ENCODE measurements around the gene AKAP13. TPM values are rescaled to one million over a fixed set of nuclear protein-coding genes. Genes with fewer than 3 reads are reported as not detected.

The AKAP13 gene
- polyA plus RNA-seq, 1 of the 3 experiments (the other 2 are of a cell fraction) = 8.4 TPM

GRCh38 chr15:85394554-85395333 lies 14.3 kb downstream of the AKAP13 start:
- H3K4me2 ChIP-seq = peak overlapping the region; percentile 31; the same call in 1 of the 2 replicates
- TF ChIP-seq FOSL2 (IDR thresholded peaks at IDR 0.05; ENCODE audit: borderline replicate concordance, low read depth) = peak; percentile 18; the same call in 1 of the 2 replicates
- peak; percentile 15; the same call in 1 of the 2 replicates for TF ChIP-seq JUND (IDR thresholded peaks at IDR 0.05)
- TF ChIP-seq PBX3 (IDR thresholded peaks at IDR 0.05) = no peak
- ChIA-PET POLR2A (no interaction called here), CTCF (no interaction called here)
- WGBS (ENCODE audit: low lambda C conversion rate) = 81% methylated on average over 2 of the region's 2 CpGs
- no peak overlapping the region for H3K9ac ChIP-seq
- H3K79me2 ChIP-seq (ENCODE audit: insufficient read depth) = peaks cover 95% of the 10 kb centered on the region
- H3K27me3 ChIP-seq (ENCODE audit: insufficient read depth) = no peaks in the 10 kb centered on the region
- H3K9me2 ChIP-seq = no peaks in the 10 kb centered on the region
- no peak overlapping the region for H3K27ac ChIP-seq (ENCODE audit: low read depth in 2 of 2, low read length in 1 of 2)
- H4K20me1 ChIP-seq (ENCODE audit: insufficient read depth) = peaks cover 72% of the 10 kb centered on the region
- H2AFZ ChIP-seq (ENCODE audit: low read depth) = no peak overlapping the region
- H3K9me3 ChIP-seq = no peaks in the 10 kb centered on the region
- peaks cover 9 to 24% of the 10 kb centered on the region in 2 experiments; a peak in 3 of 4 replicates for H3K4me1 ChIP-seq (ENCODE audit: control insufficient read depth in 1 of 2, insufficient read depth in 2 of 2, low read depth in 1 of 2, low read length in 1 of 2)
- H3K36me3 ChIP-seq (replicated peaks in 1 of 2; ENCODE audit: control insufficient read depth in 1 of 2, insufficient read depth in 2 of 2, low read length in 1 of 2) = no peaks in the 10 kb centered on the region
- H3K4me3 ChIP-seq (ENCODE audit: low read depth in 2 of 2, low read length in 1 of 2) = no peak overlapping the region
- H3F3A ChIP-seq (replicated peaks; ENCODE audit: insufficient read depth) = peaks cover 15% of the 10 kb centered on the region
- no peak for DNase-seq

- peaks cover 59% of the 10 kb centered on the region for H4K20me1 ChIP-seq (ENCODE audit: insufficient read depth)
- no peaks in the 10 kb centered on the region for H3K27me3 ChIP-seq (ENCODE audit: insufficient read depth)
- H3F3A ChIP-seq (replicated peaks; ENCODE audit: insufficient read depth) = peaks cover 15% of the 10 kb centered on the region
- ChIA-PET POLR2A (no interaction called here), CTCF (interaction anchor here (1.0 to 2.1 kb wide), 3 partner anchors 9 to 57 kb away, joined by 3 to 8 read pairs (median 3); no protein-coding TSS in a partner anchor)
- no peaks in the 10 kb centered on the region for H3K9me3 ChIP-seq
- no peaks in the 10 kb centered on the region for H3K9me2 ChIP-seq
- H3K4me2 ChIP-seq = no peak overlapping the region
- peaks cover 93% of the 10 kb centered on the region for H3K79me2 ChIP-seq (ENCODE audit: insufficient read depth)
- H2AFZ ChIP-seq (ENCODE audit: low read depth) = no peak overlapping the region
- peaks cover 9 to 27% of the 10 kb centered on the region in 2 experiments; a peak in 3 of 4 replicates for H3K4me1 ChIP-seq (ENCODE audit: control insufficient read depth in 1 of 2, insufficient read depth in 2 of 2, low read depth in 1 of 2, low read length in 1 of 2)
- no peak overlapping the region for H3K9ac ChIP-seq
- DNase-seq = no peak
- 83% methylated on average over 3 of the region's 3 CpGs for WGBS (ENCODE audit: low lambda C conversion rate)
- no peak overlapping the region for H3K4me3 ChIP-seq (ENCODE audit: low read depth in 2 of 2, low read length in 1 of 2)
- no peaks in the 10 kb centered on the region for H3K36me3 ChIP-seq (replicated peaks in 1 of 2; ENCODE audit: control insufficient read depth in 1 of 2, insufficient read depth in 2 of 2, low read length in 1 of 2)
- H3K27ac ChIP-seq (ENCODE audit: low read depth in 2 of 2, low read length in 1 of 2) = no peak overlapping the region
- no peak for TF ChIP-seq NRF1 (IDR thresholded peaks at IDR 0.05; ENCODE audit: low read depth, low read length)
- TF ChIP-seq EZH2phosphoT487 (IDR thresholded peaks at IDR 0.05; ENCODE audit: borderline replicate concordance, low read depth) = no peak
- no peak for TF ChIP-seq MEF2A (IDR thresholded peaks at IDR 0.05; ENCODE audit: borderline replicate concordance, low read depth)
- TF ChIP-seq SIN3A (IDR thresholded peaks at IDR 0.05; ENCODE audit: borderline replicate concordance, low read depth, low read length) = no peak
- TF ChIP-seq EP300 (IDR thresholded peaks at IDR 0.05; ENCODE audit: borderline replicate concordance in 1 of 2, low read depth in 1 of 2, low read length in 1 of 2) = no peak
- TF ChIP-seq RXRA (IDR thresholded peaks at IDR 0.05; ENCODE audit: borderline replicate concordance, low read depth) = no peak
- TF ChIP-seq RFX5 (IDR thresholded peaks at IDR 0.05; ENCODE audit: low read length) = no peak
- no peak for TF ChIP-seq USF2 (IDR thresholded peaks at IDR 0.05; ENCODE audit: borderline replicate concordance, low read depth, low read length)
- TF ChIP-seq YY1 (IDR thresholded peaks at IDR 0.05; ENCODE audit: low read depth) = no peak
- TF ChIP-seq MAX (IDR thresholded peaks at IDR 0.05; ENCODE audit: low read depth) = no peak
- TF ChIP-seq CHD2 (IDR thresholded peaks at IDR 0.05; ENCODE audit: low read length, partially characterized antibody) = no peak
- TF ChIP-seq REST (IDR thresholded peaks at IDR 0.05; ENCODE audit: low read depth, low read length) = no peak
- TF ChIP-seq FOXM1 (IDR thresholded peaks at IDR 0.05; ENCODE audit: low read depth) = no peak
- TF ChIP-seq USF1 (IDR thresholded peaks at IDR 0.05; ENCODE audit: borderline replicate concordance, low read depth) = no peak
- no peak for TF ChIP-seq NFIC (IDR thresholded peaks at IDR 0.05; ENCODE audit: borderline replicate concordance)
- no peak for TF ChIP-seq JUND (IDR thresholded peaks at IDR 0.05)
- no peak for TF ChIP-seq RCOR1 (IDR thresholded peaks at IDR 0.05; ENCODE audit: low read length)
Observed at GRCh38 chr15:85396554-85396953, 16.2 kb downstream of the AKAP13 start.

Data from SK-N-SH (cell line).